Hematopoietic multipotent progenitor cell treated with erythropoietin and hydrocortisone succinate and interleukin-3 and kit ligand, for 8 days (in vitro differentiated cells): ENCODE results near the gene SMIM35.

Source experiments
- DNase-seq: peaks from one replicate; pipeline ENCODE4 v3.0.0-alpha.2; 2015

The SMIM35 gene

GRCh38 chr11:118000067-118000849 is 86.5 kb downstream of the SMIM35 start:
- DNase-seq, result no peak

GRCh38 chr11:117999354-117999993 is 87.3 kb downstream of the SMIM35 start:
- DNase-seq, result no peak

- no peak for DNase-seq
Observed at GRCh38 chr11:117998664-117999353, 88.0 kb downstream of the SMIM35 start.

GRCh38 chr11:117997823-117998579 is 88.8 kb downstream of the SMIM35 start:
- DNase-seq, result no peak

- DNase-seq, result no peak
Observed at GRCh38 chr11:117997406-117997805, 89.4 kb downstream of the SMIM35 start.

GRCh38 chr11:117996058-117996457 is 90.7 kb downstream of the SMIM35 start:
- no peak for DNase-seq

- DNase-seq, result no peak
Observed at GRCh38 chr11:117995472-117995871, 91.3 kb downstream of the SMIM35 start.

GRCh38 chr11:117993988-117994745 is 92.6 kb downstream of the SMIM35 start:
- DNase-seq, result no peak

- no peak for DNase-seq
Observed at GRCh38 chr11:117992620-117993019, 94.1 kb downstream of the SMIM35 start.

- no peak for DNase-seq
Observed at GRCh38 chr11:117992136-117992535, 94.6 kb downstream of the SMIM35 start.

GRCh38 chr11:117989351-117990102 is 97.2 kb downstream of the SMIM35 start:
- DNase-seq, result no peak

GRCh38 chr11:117986981-117987574 is 99.7 kb downstream of the SMIM35 start:
- no peak for DNase-seq

GRCh38 chr11:117985953-117986887 is 100.5 kb downstream of the SMIM35 start, which contains the start of gene IL10RA:
Gene IL10RA, plus strand, starts transcription at chr11:117986394. Its CDS starts 74 bp downstream, at chr11:117986468.
- DNase-seq, result peak; percentile 53

- no peak for DNase-seq
Observed at GRCh38 chr11:117984476-117984875, 102.3 kb downstream of the SMIM35 start.

GRCh38 chr11:117983163-117983475 is 103.6 kb downstream of the SMIM35 start:
- no peak for DNase-seq

GRCh38 chr11:117980720-117981119 is 106.0 kb downstream of the SMIM35 start:
- DNase-seq, result no peak

GRCh38 chr11:117980280-117980679 is 106.5 kb downstream of the SMIM35 start:
- DNase-seq, result no peak

- no peak for DNase-seq
Observed at GRCh38 chr11:117979481-117980211, 107.1 kb downstream of the SMIM35 start.

GRCh38 chr11:117978991-117979390 is 107.8 kb downstream of the SMIM35 start:
- no peak for DNase-seq
